ENCODE measurements around the gene CNTLN. TPM values are rescaled to one million over a fixed set of nuclear protein-coding genes. Genes with fewer than 3 reads are reported as not detected.

The CNTLN gene
- total RNA-seq, 1 experiment from 2014 or later: 5.1 TPM

DNA sequence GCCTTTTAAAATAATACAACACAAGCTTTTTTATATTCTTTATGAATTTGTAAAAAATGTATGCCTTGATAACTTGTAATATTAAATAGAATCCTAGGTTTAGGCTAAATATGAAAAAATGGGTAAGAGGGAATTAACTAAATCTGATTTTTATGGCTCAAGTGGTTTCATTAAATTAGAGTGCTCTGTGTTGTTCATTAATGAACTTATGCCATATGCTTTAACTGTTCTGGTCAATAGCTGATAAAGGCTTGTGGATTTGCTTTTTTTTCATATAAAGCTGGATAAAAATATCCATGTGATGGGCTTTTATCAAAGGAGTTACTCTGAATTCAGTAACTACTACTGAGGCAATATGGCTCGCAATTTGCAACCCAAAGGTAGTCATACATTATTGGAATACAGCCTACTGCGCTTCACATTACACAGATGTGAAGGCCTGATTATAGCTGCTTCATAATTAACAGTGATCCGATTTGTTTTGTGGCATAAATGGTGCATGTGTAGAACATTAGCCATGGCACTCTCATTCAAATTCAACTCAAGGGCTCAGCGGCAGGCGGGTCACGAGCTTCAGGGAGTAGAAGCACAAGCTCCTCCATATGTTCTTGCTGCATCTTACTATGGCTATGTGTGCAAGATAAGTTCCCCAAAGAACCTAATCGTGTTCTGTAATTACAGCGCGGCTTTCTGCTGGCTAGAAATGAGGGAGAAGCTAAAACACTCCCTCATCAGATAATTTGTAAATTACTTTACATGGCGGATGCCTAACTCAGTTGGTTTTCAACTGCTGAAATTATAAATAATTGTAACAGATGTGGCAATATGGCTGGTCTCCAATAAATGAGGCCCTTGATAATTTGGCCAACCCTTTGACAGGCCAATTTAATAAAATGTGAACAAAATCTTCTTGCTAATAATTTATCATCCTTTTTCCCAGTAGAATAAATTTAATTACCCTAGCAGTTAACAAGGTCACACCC, 188.3 kb downstream of the CNTLN start:
- intact Hi-C loops (cut with micrococcal nuclease): no loop called here
- Histone ChIP-seq H3K9me3 (ENCODE audit: control insufficient read depth in 1 of 2, insufficient read depth in 1 of 2, low read depth in 1 of 2, low read length in 2 of 2) (0 out of 4 replicates have a peak, but pooled peaks cover 0 to 3% of the 10 kb centered on the region in 2 experiments), H3K79me2 (ENCODE audit: insufficient read depth, low read length) (no peaks in the 10 kb centered on the region), H3K9me2 (ENCODE audit: insufficient read depth) (no peaks in the 10 kb centered on the region), H3K36me3 (ENCODE audit: control insufficient read depth in 1 of 2, insufficient read depth in 2 of 2, low read length in 2 of 2) (no peaks in the 10 kb centered on the region), H3K4me3 (replicated peaks in 1 of 2; ENCODE audit: low read depth in 1 of 2, low read length in 2 of 2) (no peak overlapping the region), H3K27ac (ENCODE audit: low read depth, low read length) (no peak overlapping the region), H3K4me1 (ENCODE audit: control insufficient read depth in 1 of 2, insufficient read depth in 2 of 2, low read length in 2 of 2) (no peaks in the 10 kb centered on the region), H3K4me2 (ENCODE audit: low read length) (no peak overlapping the region), H2AFZ (ENCODE audit: low read depth, low read length, poor library complexity, severe bottlenecking) (no peak overlapping the region), H3K27me3 (ENCODE audit: insufficient read depth, low read length) (no peaks in the 10 kb centered on the region), H3K9ac (ENCODE audit: low read length) (no peak overlapping the region), H4K20me1 (ENCODE audit: insufficient read depth) (no peaks in the 10 kb centered on the region)
- ChIA-PET POLR2A (no interaction called here), CTCF (no interaction called here), RAD21 (ENCODE audit: low non-redundant PET in 1 of 2, low total read pairs in 2 of 2, uncharacterized antibody in 2 of 2, unreplicated experiment in 2 of 2) (no interaction called here)
- DNase-seq (ENCODE audit: low read depth, low spot score): no peak
- TF ChIP-seq, protein P1, sequence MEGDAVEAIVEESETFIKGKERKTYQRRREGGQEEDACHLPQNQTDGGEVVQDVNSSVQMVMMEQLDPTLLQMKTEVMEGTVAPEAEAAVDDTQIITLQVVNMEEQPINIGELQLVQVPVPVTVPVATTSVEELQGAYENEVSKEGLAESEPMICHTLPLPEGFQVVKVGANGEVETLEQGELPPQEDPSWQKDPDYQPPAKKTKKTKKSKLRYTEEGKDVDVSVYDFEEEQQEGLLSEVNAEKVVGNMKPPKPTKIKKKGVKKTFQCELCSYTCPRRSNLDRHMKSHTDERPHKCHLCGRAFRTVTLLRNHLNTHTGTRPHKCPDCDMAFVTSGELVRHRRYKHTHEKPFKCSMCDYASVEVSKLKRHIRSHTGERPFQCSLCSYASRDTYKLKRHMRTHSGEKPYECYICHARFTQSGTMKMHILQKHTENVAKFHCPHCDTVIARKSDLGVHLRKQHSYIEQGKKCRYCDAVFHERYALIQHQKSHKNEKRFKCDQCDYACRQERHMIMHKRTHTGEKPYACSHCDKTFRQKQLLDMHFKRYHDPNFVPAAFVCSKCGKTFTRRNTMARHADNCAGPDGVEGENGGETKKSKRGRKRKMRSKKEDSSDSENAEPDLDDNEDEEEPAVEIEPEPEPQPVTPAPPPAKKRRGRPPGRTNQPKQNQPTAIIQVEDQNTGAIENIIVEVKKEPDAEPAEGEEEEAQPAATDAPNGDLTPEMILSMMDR (IDR thresholded peaks at IDR 0.05 in 2 of 3, conservative IDR thresholded peaks at IDR 0.05 in 1 of 3; ENCODE audit: borderline replicate concordance in 1 of 3, insufficient read depth in 1 of 3, low read depth in 2 of 3, low read length in 2 of 3): no peak
- TF ChIP-seq CEBPB (IDR thresholded peaks at IDR 0.05; ENCODE audit: low read depth): no peak
- no peak for TF ChIP-seq FOSL1 (IDR thresholded peaks at IDR 0.05; ENCODE audit: low read depth)
- TF ChIP-seq CBX3 (IDR thresholded peaks at IDR 0.05; ENCODE audit: low read depth): no peak
- TF ChIP-seq ZNF274 (IDR thresholded peaks at IDR 0.05; ENCODE audit: low read depth, low read length): no peak
- no TSS peak for BruUV-seq (replicated peaks)
- no peak for ATAC-seq

DNA sequence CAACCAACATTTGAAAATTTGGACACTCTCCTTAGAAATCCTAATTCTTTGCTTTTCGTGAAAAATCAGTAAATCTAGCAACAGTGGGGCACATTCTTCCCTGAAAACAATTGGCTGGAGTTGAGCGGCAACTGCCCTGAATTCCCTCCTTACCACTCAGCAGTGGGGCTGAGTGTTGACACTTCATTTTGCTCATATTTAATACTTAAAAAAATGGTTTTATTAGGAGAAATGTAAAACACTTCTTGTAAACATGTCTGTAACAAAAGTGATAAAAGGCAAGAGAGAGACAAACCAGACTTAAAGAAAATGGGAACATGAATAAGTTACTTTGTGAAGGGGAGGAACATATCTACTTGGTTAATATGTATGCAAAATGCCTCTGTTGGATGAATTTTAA, 193.5 kb downstream of the CNTLN start:
- no peak overlapping the region for H3K4me2 ChIP-seq (ENCODE audit: low read length)
- no peak overlapping the region for H3K27ac ChIP-seq (ENCODE audit: low read depth, low read length)
- no peak overlapping the region for H3K9ac ChIP-seq (ENCODE audit: low read length)
- RAD21 ChIA-PET (ENCODE audit: low non-redundant PET in 1 of 2, low total read pairs in 2 of 2, uncharacterized antibody in 2 of 2, unreplicated experiment in 2 of 2): no interaction called here
- H3K4me3 ChIP-seq (replicated peaks in 1 of 2; ENCODE audit: low read depth in 1 of 2, low read length in 2 of 2): no peak overlapping the region
- no peaks in the 10 kb centered on the region for H3K4me1 ChIP-seq (ENCODE audit: control insufficient read depth in 1 of 2, insufficient read depth in 2 of 2, low read length in 2 of 2)
- intact Hi-C loops (cut with micrococcal nuclease): no loop called here
- no peak for DNase-seq (ENCODE audit: low read depth, low spot score)
- H4K20me1 ChIP-seq (ENCODE audit: insufficient read depth): no peaks in the 10 kb centered on the region
- no peak overlapping the region for H2AFZ ChIP-seq (ENCODE audit: low read depth, low read length, poor library complexity, severe bottlenecking)
- no peaks in the 10 kb centered on the region for H3K9me3 ChIP-seq (ENCODE audit: control insufficient read depth in 1 of 2, insufficient read depth in 1 of 2, low read depth in 1 of 2, low read length in 2 of 2)
- POLR2A ChIA-PET: no interaction called here
- H3K27me3 ChIP-seq (ENCODE audit: insufficient read depth, low read length): no peaks in the 10 kb centered on the region
- BruUV-seq (replicated peaks): no TSS peak
- CTCF ChIA-PET: no interaction called here
- TF ChIP-seq YY1 (IDR thresholded peaks at IDR 0.05; ENCODE audit: extremely low read depth, insufficient replicate concordance, low read depth, low read length) (no peak), TCF7L2 (IDR thresholded peaks at IDR 0.05; ENCODE audit: borderline replicate concordance, extremely low read depth, insufficient read depth, insufficient read length) (no peak), EZH2 (IDR thresholded peaks at IDR 0.05) (no peak), SRF (IDR thresholded peaks at IDR 0.05; ENCODE audit: low read depth) (no peak), POLR2AphosphoS5 (IDR thresholded peaks at IDR 0.05; ENCODE audit: low read depth, low read length) (no peak), JUND (IDR thresholded peaks at IDR 0.05) (no peak), RAD21 (IDR thresholded peaks at IDR 0.05; ENCODE audit: low read depth) (no peak), EZH2phosphoT487 (IDR thresholded peaks at IDR 0.05; ENCODE audit: borderline replicate concordance) (no peak)
- TF ChIP-seq, protein P2, sequence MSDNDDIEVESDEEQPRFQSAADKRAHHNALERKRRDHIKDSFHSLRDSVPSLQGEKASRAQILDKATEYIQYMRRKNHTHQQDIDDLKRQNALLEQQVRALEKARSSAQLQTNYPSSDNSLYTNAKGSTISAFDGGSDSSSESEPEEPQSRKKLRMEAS (IDR thresholded peaks at IDR 0.05): no peak
- TF ChIP-seq, protein P1 (IDR thresholded peaks at IDR 0.05 in 2 of 3, conservative IDR thresholded peaks at IDR 0.05 in 1 of 3; ENCODE audit: borderline replicate concordance in 1 of 3, insufficient read depth in 1 of 3, low read depth in 2 of 3, low read length in 2 of 3): no peak
- no peak for ATAC-seq
- no peaks in the 10 kb centered on the region for H3K9me2 ChIP-seq (ENCODE audit: insufficient read depth)
- no peaks in the 10 kb centered on the region for H3K36me3 ChIP-seq (ENCODE audit: control insufficient read depth in 1 of 2, insufficient read depth in 2 of 2, low read length in 2 of 2)
- no peaks in the 10 kb centered on the region for H3K79me2 ChIP-seq (ENCODE audit: insufficient read depth, low read length)

Measured in HCT116 (cell line).